Measurements from ENCODE around the gene ARNT2. TPM values are rescaled to one million over a fixed set of nuclear protein-coding genes. Genes with fewer than 3 reads are reported as not detected.
"Not testable (repeated sequence)": the region's sequence is repeated elsewhere in the genome, so short reads cannot be mapped to it uniquely, and the experiment has no call there.

ARNT2 gene
- polyA plus RNA-seq (ENCODE audit: insufficient read depth in 1 of 5, insufficient read length in 5 of 5, low replicate concordance in 1 of 5): 10 to 100 TPM; 28.8 to 43.6 (median 33.8) TPM
- long read RNA-seq, donor 1: 0 reads
- long read RNA-seq, donor 2, partial matches to known transcripts: 0 of 1 reads
- long read RNA-seq, donor 2, other reads (novel, unspliced or antisense): 0 of 1 reads
- long read RNA-seq, donor 3: 0 reads
- long read RNA-seq, donor 4: 0 reads
- long read RNA-seq, donor 5, full-length matches to known transcripts: 1 of 1 reads
- long read RNA-seq, donor 5, partial matches to known transcripts: 0 of 1 reads
- long read RNA-seq, donor 5, other reads (novel, unspliced or antisense): 0 of 1 reads
- long read RNA-seq, donor 6, full-length matches to known transcripts: 1 of 1 reads
- long read RNA-seq, donor 6, partial matches to known transcripts: 0 of 1 reads
- long read RNA-seq, donor 6, other reads (novel, unspliced or antisense): 0 of 1 reads
- long read RNA-seq, donor 7: 0 reads
- long read RNA-seq, donor 8: 0 reads

DNA sequence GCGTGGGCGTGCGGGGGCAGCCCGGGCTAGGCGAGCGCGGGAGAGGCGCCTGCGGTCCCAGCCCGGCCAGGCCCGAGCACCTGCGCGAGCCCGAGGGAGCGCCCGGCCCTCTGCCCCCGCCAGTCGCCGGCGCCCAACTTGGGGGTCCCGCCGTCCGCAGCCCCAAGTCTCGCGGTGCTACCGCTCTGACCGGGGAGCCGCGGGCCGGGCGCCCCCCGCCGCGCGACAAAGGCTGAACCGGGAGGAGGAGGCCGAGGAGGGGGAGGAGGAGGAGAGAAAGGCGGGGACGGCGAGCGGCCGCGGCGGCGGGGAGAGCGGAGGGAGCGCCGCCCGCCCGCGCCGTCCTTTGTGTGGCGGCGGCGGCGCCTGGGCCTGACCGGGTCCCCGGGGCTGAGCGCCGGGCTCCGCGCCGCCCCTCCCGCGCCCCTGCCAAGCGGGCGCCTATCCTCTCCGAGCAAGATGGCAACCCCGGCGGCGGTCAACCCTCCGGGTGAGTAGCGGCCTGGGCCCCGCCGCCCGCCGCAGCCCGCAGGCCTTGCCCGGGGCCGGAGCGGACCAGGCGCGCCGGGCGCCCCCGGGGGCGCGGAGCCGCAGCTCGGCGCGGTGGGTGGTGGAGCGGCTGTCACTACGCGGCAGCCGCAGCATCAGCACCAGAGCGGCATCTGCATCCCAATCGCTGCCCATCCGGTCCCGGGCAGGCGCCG is at the start of gene ARNT2:
ARNT2 (plus strand) TSS at position 326 of the 704 bp plus-strand sequence; CDS start at position 460, 134 bp downstream.
- DNase-seq: peak; percentile 54 to 59

GRCh38 chr15:80367094-80367493 is 37.1 kb upstream of the ARNT2 start:
- DNase-seq: no peak

- no peak for DNase-seq
Observed at GRCh38 chr15:80367661-80368060, 36.5 kb upstream of the ARNT2 start.

GRCh38 chr15:80371924-80372323 is 32.3 kb upstream of the ARNT2 start:
- DNase-seq: no peak

DNA sequence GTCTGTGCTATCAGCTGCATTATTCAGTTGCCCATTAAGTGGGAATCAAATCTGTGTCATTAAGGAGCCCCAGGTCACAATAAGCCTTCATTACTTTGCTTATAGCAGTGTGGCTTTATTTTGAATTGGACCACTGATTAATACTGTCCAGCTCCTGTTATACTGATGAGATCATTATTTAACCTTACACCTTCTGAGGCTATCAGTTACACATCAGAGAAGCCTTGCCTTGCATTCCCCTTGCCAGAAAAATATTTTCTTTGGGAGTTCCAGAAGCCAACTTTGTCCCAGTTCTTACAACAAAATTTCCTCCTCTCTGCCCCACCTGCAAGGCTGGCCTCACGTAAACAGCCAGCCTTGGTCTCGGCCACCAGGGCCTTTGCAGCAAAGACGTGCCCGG is 29.7 kb upstream of the ARNT2 start:
- DNase-seq: no peak

DNA sequence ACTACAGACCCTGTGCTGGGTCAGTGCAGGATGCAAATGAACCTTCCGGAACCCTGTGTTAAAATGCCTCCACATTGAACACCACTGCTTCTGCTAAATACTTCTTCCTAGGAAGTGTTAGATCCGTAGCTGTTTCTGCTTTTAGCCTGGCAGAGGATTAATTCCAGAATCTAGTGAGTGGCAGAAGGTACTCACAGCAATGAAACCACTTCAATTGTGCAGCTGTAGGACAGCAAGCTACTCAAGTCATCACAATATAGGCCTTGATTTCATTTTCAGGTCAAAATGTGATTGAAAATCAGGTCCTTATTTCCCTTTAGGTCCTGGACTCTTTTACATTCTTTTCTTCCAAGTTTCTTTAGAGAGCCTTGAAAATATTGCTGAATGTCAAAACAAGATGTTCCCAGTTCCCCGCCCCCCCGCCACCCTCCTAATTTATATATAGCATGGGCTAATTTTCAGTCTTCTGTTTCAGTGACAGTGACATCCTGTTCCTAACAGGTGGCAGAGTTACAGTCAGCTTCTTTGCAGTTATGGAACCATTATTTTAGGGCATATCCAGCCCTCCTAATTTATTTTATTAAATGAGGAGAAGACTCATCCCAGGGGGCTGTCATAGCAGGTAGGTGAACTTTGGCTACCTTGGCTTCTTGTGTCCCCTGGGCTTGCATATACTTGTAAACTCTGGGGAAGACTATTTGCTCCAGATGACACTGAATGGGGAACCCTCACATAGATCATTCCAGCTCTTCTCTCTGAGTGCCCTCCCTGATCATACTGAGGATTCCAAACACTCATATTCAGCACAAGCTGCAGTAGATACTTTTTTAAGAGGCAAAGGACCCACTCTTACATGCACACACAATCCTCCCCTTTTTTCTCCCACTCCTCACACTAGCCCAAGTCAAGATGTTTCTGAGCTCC is 28.0 kb upstream of the ARNT2 start:
- no peak for DNase-seq

GRCh38 chr15:80379693-80380092 is 24.5 kb upstream of the ARNT2 start:
- no peak for DNase-seq

DNA sequence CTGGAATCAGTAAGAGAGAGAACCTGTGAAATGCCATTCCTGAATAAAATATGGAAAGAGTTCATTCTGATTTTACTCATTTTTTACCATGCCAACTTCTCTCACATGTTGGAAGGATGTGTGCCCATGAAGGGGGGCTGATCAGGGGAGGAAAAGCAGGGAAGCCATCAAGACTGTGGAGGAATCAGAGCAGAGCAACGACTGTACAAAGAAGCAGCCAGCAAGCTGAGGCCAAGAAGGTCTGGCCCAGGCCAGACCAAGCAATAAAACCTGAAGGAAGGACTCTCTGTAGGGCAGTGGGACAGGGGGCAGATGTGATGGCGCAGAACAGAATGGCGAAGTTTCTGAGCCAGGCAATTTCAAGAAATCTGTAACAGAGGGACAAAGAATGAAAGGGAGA is 24.0 kb upstream of the ARNT2 start:
- DNase-seq: no peak

DNA sequence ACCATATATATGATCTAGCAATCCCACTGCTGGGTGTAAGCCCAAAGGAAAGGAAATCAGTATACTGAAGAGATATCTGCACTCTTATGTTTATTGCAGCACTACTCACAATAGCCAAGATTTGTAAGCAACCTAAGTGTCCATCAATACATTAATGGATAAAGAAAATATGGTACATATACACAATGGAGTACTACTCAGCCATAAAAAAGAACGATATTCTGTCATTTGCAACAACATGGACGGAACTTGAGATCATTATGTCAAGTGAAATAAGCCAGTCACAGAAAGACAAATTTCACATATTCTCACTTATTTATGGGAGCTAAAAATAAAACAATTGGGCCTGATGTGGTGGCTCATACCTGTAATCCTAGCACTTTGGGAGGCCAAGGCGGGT is 21.9 kb upstream of the ARNT2 start:
- no peak for DNase-seq

- no peak for DNase-seq
Observed at GRCh38 chr15:80384432-80384831, 19.8 kb upstream of the ARNT2 start.

- no peak for DNase-seq
Observed at GRCh38 chr15:80386151-80386550, 18.0 kb upstream of the ARNT2 start.

GRCh38 chr15:80388326-80388725 is 15.9 kb upstream of the ARNT2 start:
- DNase-seq: no peak

DNA sequence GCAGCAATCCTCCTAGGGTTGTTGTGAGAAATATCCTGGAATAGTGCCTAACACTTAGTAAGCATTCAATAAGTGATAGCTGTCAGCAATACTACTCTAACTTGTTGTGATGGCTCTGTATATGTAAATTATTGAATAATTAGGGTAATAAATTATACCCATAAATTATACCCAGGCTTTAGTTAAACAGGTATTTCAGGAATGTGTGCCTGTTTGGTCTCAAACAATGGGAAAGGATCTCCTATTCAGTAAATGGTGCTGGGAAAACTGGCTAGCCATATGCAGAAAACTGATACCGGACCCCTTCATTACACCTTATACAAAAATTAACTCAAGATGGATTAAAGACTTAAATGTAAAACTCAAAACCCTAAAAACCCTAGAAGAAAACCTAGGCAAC is 14.8 kb upstream of the ARNT2 start:
- no peak for DNase-seq

DNA sequence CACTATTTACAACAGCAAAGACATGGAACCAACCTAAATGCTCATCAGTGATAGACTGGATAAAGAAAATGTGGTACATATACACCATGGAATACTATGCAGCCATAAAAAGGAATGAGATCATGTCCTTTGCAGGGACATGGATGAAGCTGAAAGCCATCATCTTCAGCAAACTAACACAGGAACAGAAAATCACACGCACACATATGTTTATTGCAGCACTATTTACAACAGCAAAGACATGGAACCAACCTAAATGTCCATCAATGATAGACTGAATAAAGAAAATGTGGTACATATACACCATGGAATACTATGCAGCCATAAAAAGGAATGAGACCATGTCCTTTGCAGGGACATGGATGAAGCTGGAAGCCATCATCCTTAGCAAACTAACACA is 13.2 kb upstream of the ARNT2 start:
- DNase-seq: not testable (repeated sequence)

DNA sequence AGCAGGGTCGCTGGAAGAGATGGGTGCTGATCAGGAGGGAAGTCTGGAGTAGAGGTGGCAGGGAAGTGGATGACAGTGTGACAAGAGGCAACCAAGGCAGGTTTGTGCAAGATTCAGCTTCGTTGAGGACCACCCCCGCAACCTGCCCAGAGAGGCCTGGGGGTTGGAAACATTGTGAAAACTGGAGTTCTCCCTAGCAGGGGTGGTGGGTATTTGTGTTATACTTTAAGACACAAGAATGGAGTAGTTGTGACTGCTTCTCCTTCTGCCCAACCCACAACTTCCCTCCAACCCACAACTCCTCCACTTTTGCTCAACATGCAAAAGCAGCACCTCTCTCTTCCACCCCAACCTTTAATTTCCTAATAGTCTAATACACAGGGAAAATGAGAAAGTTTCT is 8.6 kb upstream of the ARNT2 start:
- DNase-seq: no peak

DNA sequence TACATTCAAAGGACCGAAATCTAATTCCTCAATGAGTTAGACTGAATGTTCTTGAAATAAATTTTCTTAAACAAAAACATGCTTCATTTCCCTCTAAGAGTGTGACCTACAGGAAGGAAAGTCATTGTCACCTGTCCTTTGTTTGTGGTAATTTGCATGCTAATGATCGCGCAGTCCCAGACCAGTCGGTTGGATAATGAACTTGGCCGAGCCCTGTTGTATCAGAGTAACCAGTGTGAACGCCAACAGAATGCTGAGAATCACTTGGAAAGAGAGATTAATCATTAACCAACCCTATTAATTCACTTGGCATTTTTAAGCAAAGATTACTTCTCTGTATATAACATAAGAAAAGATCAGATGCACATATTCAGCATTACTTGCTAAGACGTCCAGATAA is 8.1 kb upstream of the ARNT2 start:
- DNase-seq: no peak

DNA sequence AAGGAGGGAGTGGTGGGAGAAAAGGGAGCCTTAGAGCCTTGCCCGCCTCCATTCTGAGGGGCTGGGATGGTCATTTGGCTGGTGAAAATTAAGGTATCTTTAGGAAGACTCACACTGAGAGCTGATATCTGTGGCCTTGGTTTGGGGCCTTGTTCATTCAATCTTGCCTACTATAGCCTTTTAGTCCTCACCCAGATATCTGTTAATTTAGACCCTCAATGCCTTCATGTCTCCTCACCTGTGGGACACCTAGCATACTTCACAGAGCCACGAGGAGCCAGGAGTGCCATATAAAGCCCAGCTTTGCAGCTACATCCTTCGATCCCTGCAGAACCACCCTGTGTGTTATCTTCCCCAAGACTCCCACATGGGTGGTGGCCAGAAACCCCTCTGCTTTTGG is 4.7 kb upstream of the ARNT2 start:
- DNase-seq: no peak

DNA sequence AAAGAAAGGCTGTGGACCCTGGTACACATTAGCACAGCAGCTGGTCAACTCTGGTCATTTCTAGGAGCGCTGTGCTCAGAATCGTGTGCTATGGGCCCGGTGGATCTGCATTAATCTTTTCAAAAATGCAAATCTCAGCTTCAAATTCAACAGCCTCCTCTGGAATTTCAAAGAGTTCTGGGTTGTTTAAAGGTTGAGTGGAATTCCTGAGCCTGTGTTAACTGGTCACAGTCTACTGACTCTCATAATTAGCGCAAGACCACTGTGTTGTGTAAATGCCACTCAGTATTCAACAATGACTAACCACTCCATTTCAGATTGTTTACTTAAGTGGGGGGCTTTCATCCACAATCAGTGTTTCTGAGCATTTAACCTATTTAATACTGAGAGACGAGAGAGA is 2.7 kb upstream of the ARNT2 start:
- DNase-seq: no peak

GRCh38 chr15:80402339-80402738 is 1.8 kb upstream of the ARNT2 start:
- no peak for DNase-seq

GRCh38 chr15:80403712-80404056 is 498 bp upstream of the ARNT2 start:
- DNase-seq: peak in 1 of 2 donors; percentile 36

DNA sequence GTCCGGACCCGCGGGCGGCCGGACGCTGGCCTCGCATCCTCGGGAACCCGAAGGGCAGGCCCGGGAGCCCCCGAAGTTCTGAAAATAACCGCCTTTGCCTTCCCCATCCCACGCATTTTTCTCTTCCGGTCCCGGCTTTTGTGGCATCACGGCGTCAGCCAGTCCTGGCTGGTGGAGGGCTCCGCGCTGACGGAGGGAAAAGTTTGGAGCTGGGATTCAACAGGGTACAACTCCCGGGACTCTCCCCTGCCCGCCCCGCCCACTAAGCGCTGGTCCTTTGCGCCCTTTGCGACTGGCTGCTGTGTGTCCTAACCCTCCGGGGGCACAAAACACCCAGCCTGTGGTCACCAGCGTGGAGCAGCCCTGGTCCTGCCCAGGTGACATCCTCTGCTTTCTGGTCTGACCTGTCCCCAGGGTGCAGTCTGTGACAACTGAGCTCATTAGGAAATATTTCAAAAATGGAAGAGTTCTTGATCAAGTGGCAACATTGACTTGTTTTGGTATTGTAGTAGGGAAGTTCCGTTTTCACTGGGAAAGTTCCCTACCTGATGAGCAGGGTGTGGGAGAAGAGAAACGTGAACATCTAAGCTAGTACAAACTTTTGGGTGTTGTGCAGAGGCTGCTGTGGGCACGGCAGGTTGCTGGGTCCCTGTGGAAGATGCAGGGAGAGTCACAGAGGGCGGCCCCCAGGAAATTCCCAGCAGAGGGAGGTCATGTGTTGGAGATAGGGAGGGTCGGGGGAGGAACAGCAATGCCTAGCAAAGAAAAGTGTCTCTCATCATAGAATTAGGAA is 775 bp downstream of the ARNT2 start:
- DNase-seq: peak in 1 of 2 donors; percentile 44

DNA sequence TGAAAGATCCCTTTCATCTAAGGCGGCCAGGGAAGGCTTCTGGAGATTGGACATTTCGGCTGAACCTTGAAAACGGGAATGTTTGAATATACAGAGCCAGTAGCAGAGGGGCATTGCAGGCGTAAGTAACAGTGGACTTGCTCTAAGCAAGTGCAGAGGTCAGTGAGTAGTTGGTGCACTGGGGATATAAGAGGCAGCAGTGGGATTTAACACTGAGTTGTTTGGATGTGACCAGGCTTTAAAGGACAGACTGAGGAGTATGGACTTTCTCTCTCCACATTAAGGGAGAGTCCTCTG is 1.3 kb downstream of the ARNT2 start:
- DNase-seq: no peak

Data from right lung (tissue), 10 donors.